Measurements from ENCODE around the gene KLHL25.

Gene KLHL25

DNA sequence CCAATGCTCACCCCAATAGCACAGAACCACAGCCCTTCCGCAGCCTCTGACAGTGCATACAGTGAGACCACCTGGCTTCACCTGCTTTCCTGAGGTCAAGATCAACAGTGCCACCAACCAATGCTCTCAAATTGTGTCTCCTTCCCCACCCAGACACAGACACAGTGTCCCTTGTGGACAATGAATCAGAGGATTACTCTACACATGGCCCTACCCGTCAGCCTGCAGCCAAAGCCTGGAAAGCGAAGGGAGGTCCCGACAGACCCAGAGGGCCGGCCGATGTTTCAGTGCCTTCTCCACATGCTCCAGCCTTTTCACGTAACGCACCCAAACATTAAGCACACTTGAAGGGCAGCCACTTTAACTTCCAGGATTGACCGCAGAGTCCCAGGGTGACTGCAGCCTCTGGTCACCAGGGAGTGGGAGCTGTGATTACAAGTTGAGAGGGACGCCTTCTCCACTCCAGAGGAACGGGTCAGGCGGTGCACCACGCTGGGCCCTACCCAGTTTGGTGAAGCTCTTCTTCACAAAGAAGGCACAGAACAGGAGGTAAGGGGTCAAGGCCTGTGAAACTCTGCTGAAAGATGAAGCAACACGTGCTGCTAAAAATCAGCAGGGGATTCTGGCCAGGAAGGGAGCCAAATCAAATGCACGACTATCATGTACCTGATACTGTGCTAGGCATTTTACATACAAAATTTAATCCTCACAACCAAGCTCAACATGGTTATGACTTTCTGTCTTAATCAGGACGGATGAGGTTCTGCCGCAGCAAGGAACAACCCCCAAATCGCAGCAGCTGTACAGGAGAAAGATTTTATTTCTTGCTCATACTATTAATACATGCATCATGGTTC, 17.2 kb downstream of the KLHL25 start:
- DNase-seq (ENCODE audit: low read depth) = no peak

DNA sequence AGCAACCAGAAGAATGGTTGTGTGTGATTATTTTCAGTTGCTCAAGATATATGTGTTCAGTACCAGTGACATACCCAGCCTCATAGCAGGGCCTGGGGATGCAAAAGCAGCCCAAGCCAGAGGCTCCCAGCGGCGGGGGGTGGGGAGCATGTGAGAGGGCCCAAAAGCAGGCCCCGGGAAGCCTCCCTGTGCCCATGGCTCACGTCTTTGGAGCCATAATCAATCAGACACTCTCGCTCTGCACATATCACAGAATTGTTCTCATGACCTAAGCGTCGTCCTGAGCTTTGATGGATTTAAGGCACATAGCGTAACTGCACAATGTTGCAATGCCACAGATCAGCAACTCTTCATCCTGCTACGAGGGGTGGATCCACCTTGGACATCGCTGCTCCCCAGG, 20.8 kb downstream of the KLHL25 start:
- no peak for DNase-seq (ENCODE audit: low read depth)

DNA sequence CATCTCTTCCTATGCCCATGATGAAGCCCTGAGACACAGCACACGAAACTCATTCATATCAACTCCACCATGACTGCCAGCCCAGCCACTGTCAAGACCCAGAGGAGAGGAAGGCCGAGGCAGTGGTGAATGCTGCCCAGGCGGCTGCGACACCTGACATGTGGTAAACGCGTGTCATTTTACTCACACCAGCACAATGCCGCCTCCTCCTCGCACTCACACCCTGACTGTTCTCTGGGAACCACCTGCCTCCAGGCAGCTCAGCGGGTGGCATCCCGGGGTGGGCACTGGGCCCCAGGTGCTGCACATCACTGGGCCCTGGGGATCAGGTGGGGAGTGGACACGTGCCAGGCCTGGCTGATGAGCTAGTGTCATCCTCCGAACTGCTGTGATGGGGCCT, 21.5 kb downstream of the KLHL25 start:
- no peak for DNase-seq (ENCODE audit: low read depth)

DNA sequence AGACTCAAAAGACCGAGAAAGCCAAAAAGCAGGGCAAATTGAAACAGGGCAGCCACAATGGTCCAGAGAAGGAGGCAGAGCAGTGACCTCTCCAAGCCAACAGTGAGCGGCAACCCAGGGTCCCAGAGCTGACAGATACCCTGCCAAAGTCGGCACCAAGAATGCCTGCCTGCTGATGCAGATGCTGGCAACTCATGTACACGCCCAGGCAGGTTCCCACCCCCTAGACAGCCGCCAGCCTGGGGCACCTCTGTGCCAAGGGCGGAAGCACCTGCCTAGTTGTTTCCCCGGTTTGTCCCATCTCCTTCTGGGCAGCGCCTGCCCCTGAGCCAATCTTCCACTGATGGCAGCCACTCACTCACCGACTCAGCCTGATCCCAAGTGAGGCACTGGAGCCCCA, 22.1 kb downstream of the KLHL25 start:
- DNase-seq (ENCODE audit: low read depth) = no peak

DNA sequence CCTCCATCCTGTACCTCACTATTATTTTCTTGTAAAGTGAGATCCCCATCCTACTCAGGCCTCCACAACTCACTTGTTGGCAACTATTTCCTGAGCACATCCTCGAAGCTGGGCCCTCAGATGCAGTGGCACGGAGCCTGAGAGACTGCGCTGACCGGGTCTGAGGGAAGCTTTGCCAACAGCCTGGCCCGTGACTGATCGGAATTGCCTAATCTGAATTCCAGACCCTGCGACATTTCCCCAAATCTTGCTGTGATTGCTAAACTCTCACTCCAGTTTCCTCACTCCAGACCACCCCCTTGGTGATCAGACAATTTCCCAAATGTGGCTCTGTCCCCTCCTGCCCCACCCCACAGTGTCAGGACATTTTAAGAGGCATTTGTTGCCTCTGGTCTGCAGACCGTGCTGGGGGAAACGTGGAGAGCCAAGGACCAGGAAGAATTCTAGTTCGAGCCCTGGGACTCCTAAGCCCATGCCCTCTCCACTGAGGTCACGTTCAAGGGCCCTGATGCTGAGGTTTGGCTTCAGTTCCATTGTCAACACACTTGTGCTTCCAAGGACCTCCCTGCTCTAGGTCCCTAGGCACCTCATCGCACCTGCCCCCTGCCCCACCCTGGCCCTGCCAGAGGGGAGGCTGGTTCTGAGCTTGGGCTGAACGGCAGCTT, 22.8 kb downstream of the KLHL25 start:
- DNase-seq (ENCODE audit: low read depth) = no peak

DNA sequence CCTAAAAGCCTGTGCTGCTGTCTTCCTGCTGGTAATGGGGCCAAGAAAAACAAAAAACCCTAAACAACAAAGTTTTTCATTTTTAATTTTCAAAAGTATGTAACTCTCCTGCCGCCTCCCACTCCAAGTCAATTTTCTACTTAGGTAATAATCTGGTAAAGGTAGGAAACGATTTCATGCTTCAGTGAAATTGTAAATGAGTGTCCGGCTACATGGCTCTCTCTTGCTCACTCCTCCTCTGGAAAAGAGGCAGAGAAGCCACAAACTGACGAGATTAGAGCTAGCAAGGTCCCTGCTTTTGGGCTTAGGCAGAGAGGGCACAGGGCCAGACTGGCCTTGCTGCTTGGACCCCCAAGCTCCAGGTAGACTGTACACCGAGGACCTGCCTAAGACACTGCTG, 23.5 kb downstream of the KLHL25 start:
- DNase-seq (ENCODE audit: low read depth) = no peak

DNA sequence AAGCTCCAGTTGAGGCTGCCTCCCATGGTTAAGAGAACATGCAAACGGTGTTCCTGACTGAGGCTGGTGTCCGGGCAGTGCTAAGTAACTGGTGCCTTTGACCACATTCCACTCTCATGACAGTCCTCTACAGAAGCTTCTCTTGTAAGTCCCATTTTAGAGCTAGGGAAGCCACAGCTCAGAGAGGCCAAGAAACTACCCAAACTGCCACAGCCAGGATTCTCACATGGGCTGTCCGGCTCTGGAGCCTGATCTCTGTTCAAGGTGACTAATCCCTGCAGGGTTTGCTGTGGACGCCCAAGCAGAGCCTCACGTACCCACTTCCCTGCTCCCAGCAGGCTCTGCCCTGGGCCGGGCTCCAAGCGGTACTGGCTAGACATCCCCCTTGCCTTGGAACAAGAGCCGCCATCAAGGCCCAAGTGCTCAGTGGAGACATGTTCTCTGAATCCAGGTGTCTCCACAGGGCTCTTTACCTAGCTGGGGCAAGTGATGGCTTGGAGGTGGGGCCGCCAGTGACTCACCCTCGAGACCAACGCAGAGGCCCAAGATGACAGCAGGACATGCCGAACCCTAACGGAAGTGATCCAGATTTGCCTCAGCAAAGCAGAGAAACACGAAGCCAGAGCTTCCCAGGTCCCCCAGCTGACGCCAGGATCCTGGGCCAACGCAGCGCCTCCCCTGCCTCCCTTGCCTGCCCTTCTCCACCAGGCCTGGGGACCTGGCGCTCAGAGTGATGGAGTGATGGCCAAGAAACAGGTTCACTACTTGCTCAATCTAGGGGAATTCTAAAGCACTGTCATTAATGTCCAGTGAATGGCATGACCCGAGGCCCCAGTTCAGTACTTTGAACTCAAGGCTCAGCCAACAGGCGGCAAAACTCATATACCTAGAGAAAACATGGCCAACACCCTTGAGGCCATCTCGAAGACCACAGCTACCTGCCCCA, 24.4 kb downstream of the KLHL25 start:
- no peak for DNase-seq (ENCODE audit: low read depth)

DNA sequence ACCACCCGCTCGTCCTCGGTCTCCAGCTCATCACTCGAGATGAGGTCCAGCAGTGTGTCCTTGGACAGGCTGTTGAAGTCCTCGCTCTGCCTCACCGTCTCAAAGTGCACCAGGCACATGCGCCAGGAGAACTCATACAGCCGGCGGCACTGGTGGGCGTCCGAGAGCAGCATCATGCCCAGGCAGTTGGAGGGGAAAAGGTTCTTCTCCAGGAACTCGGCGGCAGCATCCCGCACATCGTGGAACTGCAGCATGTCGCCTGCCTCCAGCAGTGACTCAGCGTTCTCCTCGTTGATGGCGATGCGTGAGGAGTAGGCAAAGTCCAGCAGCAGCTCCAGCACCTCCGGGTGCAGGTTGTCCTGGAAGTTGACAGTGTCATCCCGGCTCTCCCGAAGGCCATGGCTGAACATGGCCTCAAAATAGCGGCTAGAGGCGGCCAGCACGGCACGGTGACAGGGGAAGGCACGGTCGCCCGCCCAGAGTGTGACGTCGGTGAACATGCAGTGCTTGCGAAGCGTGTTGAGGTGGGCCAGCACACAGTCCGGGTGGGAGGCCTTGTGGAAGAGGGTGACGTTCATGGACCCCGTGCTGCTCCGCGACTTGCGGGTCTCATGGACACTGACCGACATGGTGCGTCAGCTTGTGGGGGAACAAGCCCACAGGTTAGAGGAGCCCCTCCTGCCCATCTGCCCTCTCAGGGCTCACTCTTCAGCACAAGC, 25.4 kb downstream of the KLHL25 start:
- no peak for DNase-seq (ENCODE audit: low read depth)

DNA sequence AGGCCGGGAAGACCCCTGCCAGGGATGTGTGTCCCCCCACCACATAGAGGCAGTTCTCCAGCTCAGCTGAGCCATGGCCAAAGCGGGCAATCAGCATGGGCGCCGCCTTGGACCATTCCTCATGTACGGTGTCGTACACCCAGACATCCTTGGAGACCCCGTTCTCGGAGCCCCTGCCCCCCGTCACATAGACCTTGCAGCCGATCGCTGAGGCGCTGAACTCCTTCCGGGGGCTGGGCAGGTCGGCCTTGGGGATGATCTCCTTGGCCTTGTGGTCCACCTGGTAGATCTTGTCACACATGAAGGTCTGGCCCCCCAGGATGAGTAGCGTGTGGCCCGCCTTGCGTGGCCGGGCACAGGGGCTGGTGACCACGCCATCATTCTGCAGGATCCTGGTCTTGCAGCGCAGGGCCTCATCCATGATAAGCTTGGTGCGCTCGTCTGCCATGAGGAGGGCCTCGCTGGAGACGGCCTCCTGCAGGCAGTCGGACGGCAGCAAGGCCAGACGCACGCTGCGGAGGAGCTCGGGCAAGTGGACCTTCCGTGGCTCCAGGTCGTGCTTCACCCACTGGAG, 26.0 kb downstream of the KLHL25 start:
- no peak for DNase-seq (ENCODE audit: low read depth)

DNA sequence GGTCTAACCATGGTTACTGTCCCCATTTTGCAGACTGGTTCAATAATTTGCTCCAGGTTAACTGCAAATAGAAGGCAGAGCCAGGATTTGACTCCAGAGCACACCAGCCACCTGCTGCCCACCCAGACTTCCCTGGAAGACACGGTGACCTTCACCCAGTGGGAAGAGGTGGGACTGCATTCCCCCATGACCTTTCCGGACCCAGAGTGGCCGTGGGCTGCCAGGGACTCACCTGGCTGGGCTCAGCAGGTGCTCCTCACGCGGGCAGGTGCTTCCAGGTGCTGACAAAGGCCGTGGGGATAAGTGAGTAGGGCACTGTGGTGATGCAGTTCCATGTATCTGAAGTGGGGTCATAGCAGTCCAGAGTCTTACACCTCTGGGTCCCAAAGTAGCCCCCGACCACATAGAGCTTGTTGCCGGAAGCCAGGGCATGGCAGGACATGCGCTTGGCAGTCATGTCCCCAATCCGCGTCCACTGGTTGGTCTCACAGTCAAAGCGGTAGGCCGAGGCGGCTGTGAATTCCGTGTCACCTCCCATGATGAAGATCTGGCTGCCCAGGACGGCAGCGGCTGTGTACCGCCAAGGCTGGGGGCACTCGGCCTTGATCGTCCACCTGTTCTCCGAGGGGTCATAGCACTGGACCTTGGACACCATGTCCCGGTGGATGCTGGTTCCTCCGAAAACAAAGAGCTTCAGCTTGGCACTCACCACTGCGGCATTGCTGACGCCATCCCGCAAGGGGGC, 26.8 kb downstream of the KLHL25 start:
- no peak for DNase-seq (ENCODE audit: low read depth)

DNA sequence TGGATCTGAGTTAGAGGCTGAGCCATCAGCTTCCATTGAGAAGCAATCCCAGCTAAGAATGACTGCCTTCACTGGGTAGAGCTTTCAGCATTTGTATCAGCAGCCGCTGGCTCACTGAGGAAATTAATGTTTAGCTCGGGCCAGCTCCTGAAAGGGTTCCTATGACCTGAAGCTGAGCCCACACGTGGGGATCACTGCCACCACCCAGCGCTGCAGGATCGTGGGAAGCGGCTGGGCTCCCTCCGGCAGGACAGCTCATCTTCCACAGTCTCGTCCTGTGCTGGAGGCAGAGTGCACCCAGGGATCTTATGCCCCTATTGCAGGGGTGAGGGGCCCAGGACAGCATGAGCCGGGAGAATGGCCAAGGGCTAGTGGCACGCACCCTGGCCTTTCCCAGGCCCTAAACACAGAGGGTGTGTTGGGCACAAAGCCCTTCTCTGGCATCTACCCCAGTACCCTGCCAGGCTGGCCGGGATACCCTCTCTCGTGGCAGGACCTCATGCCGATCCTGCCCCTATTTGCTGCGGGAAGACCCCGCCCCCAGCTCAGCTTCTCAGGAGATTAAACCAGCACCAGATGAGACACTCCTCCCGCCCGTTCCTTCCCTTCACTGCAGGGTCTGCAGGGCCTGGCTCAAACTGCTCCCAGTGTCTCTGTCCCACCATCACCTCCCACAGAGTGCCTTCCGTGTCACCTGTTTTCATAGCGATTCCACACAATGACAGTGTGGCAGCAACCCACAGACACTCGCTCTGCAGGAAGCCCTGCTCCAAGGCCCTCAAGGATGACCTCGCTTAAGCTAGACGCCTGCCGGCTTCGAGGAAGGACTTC, 28.5 kb downstream of the KLHL25 start:
- no peak for DNase-seq (ENCODE audit: low read depth)

DNA sequence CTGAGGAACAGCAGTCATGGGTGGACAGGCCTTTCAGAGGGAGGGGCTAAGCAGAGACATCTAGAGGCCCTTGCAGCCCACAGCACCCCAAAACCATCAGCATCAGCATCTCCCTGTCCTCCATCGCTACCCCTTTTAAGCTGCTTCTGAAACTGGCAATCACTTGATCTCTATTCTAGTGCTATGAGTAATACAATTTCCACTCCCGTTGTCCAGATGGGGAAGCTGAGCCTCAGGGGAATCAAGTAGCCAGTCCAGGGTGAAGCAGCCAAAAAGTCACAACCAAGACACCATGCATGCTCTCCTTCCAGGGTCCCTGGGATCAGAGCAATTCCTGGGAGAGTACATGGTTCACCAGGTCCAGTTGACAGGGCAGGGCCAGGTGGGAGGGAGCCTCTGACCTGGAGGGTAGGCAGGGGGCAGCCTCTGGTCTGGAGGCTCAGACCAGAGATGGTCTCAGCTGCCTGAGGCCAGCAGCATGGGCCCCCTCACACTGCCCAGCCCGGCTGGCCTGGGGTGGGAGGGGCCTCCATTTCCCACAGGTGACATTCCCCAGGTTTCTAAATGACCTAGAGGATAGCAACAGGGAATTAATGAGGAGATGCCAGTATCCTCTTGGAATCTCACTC, 30.0 kb downstream of the KLHL25 start:
- DNase-seq (ENCODE audit: low read depth) = no peak

DNA sequence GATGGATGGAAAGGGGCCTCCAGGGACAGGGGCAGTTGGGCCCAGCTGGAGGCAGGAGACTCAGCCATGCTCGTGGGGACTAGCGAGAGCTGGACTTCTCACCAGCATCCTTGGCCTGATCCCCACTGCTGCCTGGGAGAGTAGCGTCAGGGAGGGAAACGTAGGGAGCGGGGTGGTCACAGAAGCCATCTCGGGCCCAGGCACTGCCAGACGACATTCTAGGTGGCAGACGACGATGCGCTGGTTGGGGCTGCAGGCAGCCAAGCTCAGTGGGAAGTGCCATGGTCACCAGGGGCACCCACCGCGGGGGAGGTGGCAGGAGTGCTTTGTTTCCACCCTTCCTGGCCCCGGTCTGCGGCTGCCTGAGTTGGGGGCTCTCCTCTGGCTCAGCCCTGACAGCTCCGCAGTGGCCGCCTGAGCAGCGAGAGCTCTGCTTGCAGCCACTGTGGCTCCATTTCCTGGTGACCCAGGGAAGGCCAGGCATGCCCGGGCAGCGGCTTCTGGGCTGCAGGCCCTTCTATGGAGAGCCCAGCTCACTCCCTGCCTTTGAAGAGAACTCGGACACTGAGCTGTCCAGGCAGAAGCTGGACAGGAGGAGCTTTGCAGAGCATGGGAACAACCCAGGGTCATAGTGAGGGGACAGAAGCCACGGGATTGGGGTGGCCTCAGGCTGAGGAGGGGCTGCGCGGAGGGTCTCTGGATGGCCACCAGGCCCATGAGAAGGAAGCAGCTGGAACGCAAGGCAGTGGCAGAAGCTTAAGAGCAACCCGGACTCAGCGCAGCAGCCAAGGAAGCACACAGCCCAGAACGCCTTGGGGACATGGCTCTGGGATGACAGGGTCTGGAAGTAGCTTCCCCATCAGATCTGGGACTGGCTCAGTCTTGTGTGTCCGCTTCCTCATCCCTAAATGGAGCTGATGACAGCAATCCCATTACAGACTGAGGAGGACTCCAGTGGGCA, 30.8 kb downstream of the KLHL25 start:
- DNase-seq (ENCODE audit: low read depth) = no peak

DNA sequence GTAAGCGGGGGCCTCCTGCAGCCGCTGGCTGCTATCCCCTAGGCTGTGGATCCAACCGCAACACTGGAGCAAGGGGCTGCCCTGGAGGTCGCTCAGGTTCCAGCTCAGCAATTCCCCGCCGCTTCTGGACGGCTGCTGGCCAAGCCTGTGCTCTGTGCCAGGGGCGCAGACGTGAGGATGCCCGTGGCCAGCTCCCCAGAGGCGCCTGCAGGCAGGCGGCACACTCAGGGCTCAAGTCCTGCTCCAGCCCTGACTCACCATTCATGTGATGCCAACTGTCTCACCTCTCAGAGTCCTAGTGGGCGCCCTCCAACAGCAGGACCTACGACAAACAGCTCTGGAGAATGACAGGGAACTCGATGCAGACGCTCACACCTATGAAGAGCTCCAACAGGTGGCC, 31.6 kb downstream of the KLHL25 start:
- no peak for DNase-seq (ENCODE audit: low read depth)

DNA sequence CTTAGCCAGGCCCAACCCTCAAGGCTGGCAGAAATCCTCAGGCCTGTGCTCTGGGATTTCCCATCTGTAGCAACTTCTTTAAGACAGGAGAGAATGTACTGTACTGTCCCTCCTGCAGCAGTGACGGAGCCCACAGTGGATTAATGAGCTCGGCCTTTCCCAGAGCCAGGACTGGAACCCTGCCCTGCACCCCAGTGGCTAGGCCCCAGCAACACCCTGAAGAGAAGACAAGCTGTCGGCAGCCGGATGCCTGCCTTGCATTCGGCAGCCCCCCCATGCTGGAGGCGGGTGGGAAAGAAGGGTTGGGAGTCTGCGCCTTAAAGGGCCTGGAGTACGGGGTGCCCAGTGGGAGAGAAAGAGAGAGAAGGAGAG, 32.0 kb downstream of the KLHL25 start:
- no peak for DNase-seq (ENCODE audit: low read depth)

DNA sequence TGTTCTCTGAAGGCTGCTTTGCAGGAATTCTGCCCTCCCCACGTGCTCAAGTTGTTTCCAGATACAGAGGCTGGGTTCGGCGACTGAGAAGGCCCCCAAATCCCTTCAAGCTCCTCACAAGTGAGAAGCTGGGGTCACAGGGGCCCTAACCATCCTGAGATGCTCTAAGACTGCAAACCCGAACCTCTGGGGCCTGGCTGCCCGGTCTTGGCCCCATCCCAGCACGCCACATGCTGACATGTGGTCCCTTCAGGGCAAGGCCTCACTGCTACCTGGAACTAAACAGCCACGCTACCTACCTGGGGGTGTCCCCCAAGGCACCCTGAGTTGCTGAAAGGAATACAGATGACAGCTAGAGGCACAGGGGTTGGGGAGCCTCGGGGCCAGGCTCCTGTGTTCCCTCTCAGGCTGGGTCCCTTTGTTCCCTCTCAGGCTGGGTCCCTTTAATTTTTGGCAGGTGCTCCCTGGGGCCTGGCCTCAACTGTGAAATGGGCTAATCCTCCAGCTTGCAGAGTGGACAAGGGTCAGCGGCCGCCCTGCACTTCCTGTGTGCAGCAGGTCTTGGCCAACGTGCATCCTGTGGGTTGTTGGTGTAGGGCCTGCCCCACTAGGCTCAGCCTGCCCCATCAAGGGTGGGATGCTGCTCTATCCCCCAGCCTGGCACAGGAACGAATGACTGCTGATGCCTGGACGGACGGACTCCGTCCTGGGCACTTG, 32.5 kb downstream of the KLHL25 start:
- DNase-seq (ENCODE audit: low read depth) = no peak

DNA sequence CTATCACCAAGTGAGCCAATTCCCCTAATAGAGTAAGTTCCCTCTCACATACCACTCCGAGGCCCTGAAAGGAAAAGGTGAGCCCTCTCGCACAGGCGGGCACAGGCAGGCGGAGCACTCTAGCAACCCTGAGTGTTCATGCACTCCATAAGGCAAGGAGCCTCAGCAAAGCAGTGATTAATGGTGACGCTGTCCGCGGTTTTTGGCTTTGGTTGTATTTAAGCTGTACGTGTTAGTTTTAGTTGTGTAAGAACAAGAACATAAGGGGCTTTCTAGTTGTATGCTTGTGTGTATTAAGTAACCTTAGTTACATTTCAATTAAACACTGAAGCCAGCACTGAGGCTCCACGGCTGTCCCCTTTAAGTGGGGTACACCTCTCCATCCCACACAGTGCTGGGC, 33.1 kb downstream of the KLHL25 start:
- DNase-seq (ENCODE audit: low read depth) = no peak

Measured in stimulated activated CD8-positive, alpha-beta memory T cell treated with anti-CD3 and anti-CD28 coated beads, Interleukin-4, amount 100 ng/mL, for 24 hours (primary cell).